ENCODE data around the gene DPEP2NB. TPM values are rescaled to one million over a fixed set of nuclear protein-coding genes. Genes with fewer than 3 reads are reported as not detected.
A peak's percentile ranks its signal among the peaks of the same experiment; 100 is the strongest.

The DPEP2NB gene
- total and polyA plus RNA-seq, 10 of the 15 experiments (the other 5 are each of a cell fraction or from before 2014, with no cell fraction given) = not detected

DNA sequence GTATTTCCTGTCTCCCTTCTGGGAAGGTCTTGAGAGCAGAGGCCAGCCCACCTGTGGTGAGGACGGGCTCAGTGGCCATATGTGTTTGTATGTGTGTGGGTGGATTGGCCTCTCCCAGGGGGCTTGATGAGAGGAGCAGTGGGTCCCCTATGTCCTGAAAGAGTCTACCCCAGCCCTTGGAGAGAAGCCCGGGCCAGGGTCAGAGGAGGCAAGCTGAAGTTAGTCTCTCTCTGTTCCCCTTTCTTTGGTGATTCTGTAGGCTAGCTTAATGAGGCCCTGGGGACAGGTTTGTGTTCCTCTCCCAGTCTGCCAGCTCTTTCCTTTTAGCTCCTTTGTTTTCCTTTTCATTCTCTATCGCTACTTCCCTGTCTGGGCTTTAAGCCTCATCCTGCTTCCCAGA, 45.7 kb upstream of the DPEP2NB start:
- no peak overlapping the region for H2AFZ ChIP-seq (ENCODE audit: control insufficient read depth, low read depth, low read length)
- H3K27ac ChIP-seq (ENCODE audit: control insufficient read depth, insufficient read depth) = no peak overlapping the region
- no TSS peak for BruUV-seq (replicated peaks)
- WGBS (ENCODE audit: insufficient coverage, insufficient replicate concordance, low lambda C conversion rate, missing lambda C conversion rate) = 25% methylated on average over 2 of the region's 3 CpGs
- in situ Hi-C loops (cut with MboI) (no loop called here), intact Hi-C loops (cut with micrococcal nuclease; ENCODE audit: unreplicated experiment) (no loop called here)
- H3K4me2 ChIP-seq (ENCODE audit: control insufficient read depth, insufficient read depth) = no peak overlapping the region
- CTCF ChIA-PET = interaction anchor here (0.9 to 1.5 kb wide), 8 partner anchors 9 to 245 kb away, joined by 3 to 7 read pairs (median 5); no protein-coding TSS in a partner anchor
- no peak for FAIRE-seq
- H3K27me3 ChIP-seq (replicated peaks in 1 of 2; ENCODE audit: control insufficient read depth in 2 of 2, insufficient read depth in 2 of 2, low read length in 1 of 2) = no peaks in the 10 kb centered on the region
- SMC1A ChIA-PET (ENCODE audit: uncharacterized antibody, unreplicated experiment) = interaction anchor here (0.6 to 2.2 kb wide), 7 partner anchors 10 to 167 kb away, joined by 3 to 8 read pairs (median 3); partner anchors contain the start of genes DDX28, DPEP2 and DUS2
- no peak for DNase-seq (ENCODE audit: low read depth, low spot score)
- ATAC-seq = peak; percentile 68
- H3K9ac ChIP-seq (ENCODE audit: control insufficient read depth, insufficient read depth, low read length) = no peak overlapping the region
- RAD21 ChIA-PET (ENCODE audit: unreplicated experiment) = interaction anchor here (0.7 to 2.4 kb wide), 7 partner anchors 9 to 177 kb away, joined by 3 to 16 read pairs (median 5); partner anchors contain the start of gene NFATC3
- H4K20me1 ChIP-seq (ENCODE audit: control insufficient read depth, insufficient read depth) = no peaks in the 10 kb centered on the region
- no peak overlapping the region for H3K4me3 ChIP-seq
- H3K9me3 ChIP-seq (replicated peaks; ENCODE audit: control insufficient read depth, insufficient read depth, low read length) = no peaks in the 10 kb centered on the region
- H3K4me1 ChIP-seq (ENCODE audit: control insufficient read depth, insufficient read depth, low read length) = no peaks in the 10 kb centered on the region
- POLR2A ChIA-PET = interaction anchor here (0.9 to 1.3 kb wide), 4 partner anchors 9 to 19 kb away, joined by 3 read pairs; no protein-coding TSS in a partner anchor
- H3K36me3 ChIP-seq (ENCODE audit: control insufficient read depth in 2 of 2, insufficient read depth in 2 of 2, low read length in 1 of 2) = peaks cover 7 to 13% of the 10 kb centered on the region in 2 experiments; a peak in 3 of 4 replicates
- peak; percentile 85 for TF ChIP-seq MEF2B (IDR thresholded peaks at IDR 0.05; ENCODE audit: partially characterized antibody, poor library complexity, severe bottlenecking)
- TF ChIP-seq RB1 (IDR thresholded peaks at IDR 0.05; ENCODE audit: borderline replicate concordance) = no peak
- no peak for TF ChIP-seq ZSCAN29 (IDR thresholded peaks at IDR 0.05)
- peak; percentile 17 to 35; a peak in 1 of 4 replicates for TF ChIP-seq IKZF2 (IDR thresholded peaks at IDR 0.05)
- TF ChIP-seq IKZF1 (conservative IDR thresholded peaks at IDR 0.05) = peak; percentile 37; the same call in 1 of the 2 replicates
- TF ChIP-seq SPI1 (IDR thresholded peaks at IDR 0.05; ENCODE audit: borderline replicate concordance, insufficient read depth, low read depth, low read length) = peak; percentile 78; the same call in 1 of the 2 replicates
- TF ChIP-seq MTA2 (IDR thresholded peaks at IDR 0.05; ENCODE audit: low read depth) = peak; percentile 25; the same call in 1 of the 2 replicates
- TF ChIP-seq EED (IDR thresholded peaks at IDR 0.05; ENCODE audit: low read depth) = no peak
- no peaks in the 10 kb centered on the region for H3K79me2 ChIP-seq (ENCODE audit: control insufficient read depth, insufficient read depth, low read length)

DNA sequence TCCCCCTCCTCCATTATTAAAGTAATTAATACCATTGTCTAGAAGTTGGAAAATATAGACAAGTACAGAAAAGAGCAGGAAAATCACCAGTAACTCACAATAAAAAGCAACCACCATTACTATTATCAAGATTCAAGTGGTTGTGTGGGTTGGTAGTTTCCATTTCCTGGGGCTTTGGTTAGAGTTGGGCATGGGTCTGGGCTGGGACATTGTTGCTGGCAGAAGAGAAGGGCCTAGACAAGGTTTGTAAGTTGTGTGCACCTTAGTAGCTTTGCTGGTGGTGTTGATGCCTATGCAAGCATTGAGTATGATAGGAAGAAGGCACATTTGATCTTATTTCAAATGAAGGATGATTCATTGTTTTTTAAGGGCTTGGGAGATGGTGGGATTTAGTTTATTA, 44.1 kb upstream of the DPEP2NB start:
- ChIA-PET CTCF (interaction anchor here (0.6 to 1.0 kb wide), 2 partner anchors 135 to 176 kb away, joined by 3 read pairs; no protein-coding TSS in a partner anchor), SMC1A (ENCODE audit: uncharacterized antibody, unreplicated experiment) (no interaction called here), POLR2A (interaction anchor here (0.6 kb wide), 1 partner anchor 220 kb away, joined by 3 read pairs; no protein-coding TSS in a partner anchor), RAD21 (ENCODE audit: unreplicated experiment) (no interaction called here)
- intact Hi-C loops (cut with micrococcal nuclease; ENCODE audit: unreplicated experiment) (no loop called here), in situ Hi-C loops (cut with MboI) (no loop called here)
- Histone ChIP-seq H3K9me3 (replicated peaks; ENCODE audit: control insufficient read depth, insufficient read depth, low read length) (no peaks in the 10 kb centered on the region), H3K27ac (ENCODE audit: control insufficient read depth, insufficient read depth) (no peak overlapping the region), H2AFZ (ENCODE audit: control insufficient read depth, low read depth, low read length) (no peak overlapping the region), H3K4me1 (ENCODE audit: control insufficient read depth, insufficient read depth, low read length) (no peaks in the 10 kb centered on the region), H4K20me1 (ENCODE audit: control insufficient read depth, insufficient read depth) (no peaks in the 10 kb centered on the region), H3K9ac (ENCODE audit: control insufficient read depth, insufficient read depth, low read length) (no peak overlapping the region), H3K36me3 (ENCODE audit: control insufficient read depth in 2 of 2, insufficient read depth in 2 of 2, low read length in 1 of 2) (peaks cover 2 to 18% of the 10 kb centered on the region in 2 experiments; a peak in 3 of 4 replicates), H3K79me2 (ENCODE audit: control insufficient read depth, insufficient read depth, low read length) (no peaks in the 10 kb centered on the region), H3K4me3 (no peak overlapping the region), H3K4me2 (ENCODE audit: control insufficient read depth, insufficient read depth) (no peak overlapping the region), H3K27me3 (replicated peaks in 1 of 2; ENCODE audit: control insufficient read depth in 2 of 2, insufficient read depth in 2 of 2, low read length in 1 of 2) (no peaks in the 10 kb centered on the region)
- no peak for ATAC-seq
- BruUV-seq (replicated peaks) = no TSS peak
- no peak for FAIRE-seq
- no peak for DNase-seq (ENCODE audit: low read depth, low spot score)
- TF ChIP-seq SPI1 (IDR thresholded peaks at IDR 0.05; ENCODE audit: borderline replicate concordance, insufficient read depth, low read depth, low read length) (no peak), KLF5 (IDR thresholded peaks at IDR 0.05; ENCODE audit: partially characterized antibody) (no peak), IRF4 (IDR thresholded peaks at IDR 0.05; ENCODE audit: low read depth, low read length) (no peak), STAT3 (IDR thresholded peaks at IDR 0.05; ENCODE audit: low read depth, low read length) (no peak), EGR1 (IDR thresholded peaks at IDR 0.05; ENCODE audit: borderline replicate concordance in 1 of 2, low read depth in 2 of 2, low read length in 2 of 2) (no peak), CREB1 (IDR thresholded peaks at IDR 0.05; ENCODE audit: low read depth) (no peak), ATF7 (IDR thresholded peaks at IDR 0.05; ENCODE audit: low read depth) (no peak), ZNF217 (IDR thresholded peaks at IDR 0.05) (no peak)
- TF ChIP-seq, protein P1, sequence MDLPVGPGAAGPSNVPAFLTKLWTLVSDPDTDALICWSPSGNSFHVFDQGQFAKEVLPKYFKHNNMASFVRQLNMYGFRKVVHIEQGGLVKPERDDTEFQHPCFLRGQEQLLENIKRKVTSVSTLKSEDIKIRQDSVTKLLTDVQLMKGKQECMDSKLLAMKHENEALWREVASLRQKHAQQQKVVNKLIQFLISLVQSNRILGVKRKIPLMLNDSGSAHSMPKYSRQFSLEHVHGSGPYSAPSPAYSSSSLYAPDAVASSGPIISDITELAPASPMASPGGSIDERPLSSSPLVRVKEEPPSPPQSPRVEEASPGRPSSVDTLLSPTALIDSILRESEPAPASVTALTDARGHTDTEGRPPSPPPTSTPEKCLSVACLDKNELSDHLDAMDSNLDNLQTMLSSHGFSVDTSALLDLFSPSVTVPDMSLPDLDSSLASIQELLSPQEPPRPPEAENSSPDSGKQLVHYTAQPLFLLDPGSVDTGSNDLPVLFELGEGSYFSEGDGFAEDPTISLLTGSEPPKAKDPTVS (IDR thresholded peaks at IDR 0.05; ENCODE audit: low read depth, low read length) = no peak

Measured in GM12878 (cell line).